PC-3 (cell line): Measurements from ENCODE around the gene OR5K3. TPM values are rescaled to one million over a fixed set of nuclear protein-coding genes. Genes with fewer than 3 reads are reported as not detected.
A peak's percentile ranks its signal among the peaks of the same experiment; 100 is the strongest.

ENCODE experiments used
- ATAC-seq: fragments of 200-7000 bp; cut with Tn5 transposase; 2 replicates; pipeline ENCODE4 v1.9.1; 2020; ENCODE audit warnings: mild to moderate bottlenecking, moderate library complexity
- BruUV-seq: library from RNA; stranded (reverse); fragments of 400-500 nt; replicated peaks from 2 replicates; lab custom pipeline; 2021; lab: Mats Ljungman, UMichigan
- CTCF ChIA-PET: fragments of 300-600 bp; sonication (Branson Sonifier 250); formaldehyde crosslinking; loops from one replicate; lab custom pipeline; 2022; ENCODE audit warnings: antibody characterized with exemption; lab: Charles Lee
- POLR2A ChIA-PET: fragments of 300-600 bp; sonication (Branson Sonifier 250); formaldehyde crosslinking; loops from one replicate; lab custom pipeline; 2022; ENCODE audit warnings: antibody characterized with exemption; ENCODE audit not compliant: unreplicated experiment; lab: Charles Lee
- DNase-seq: peaks from one replicate; pipeline ENCODE4 v3.0.0-alpha.2; 2015
- H2AFZ ChIP-seq: fragments of 300-600 bp; sonication (generic); 2 replicates; pipeline ENCODE4 v1.6.0; 2016; ENCODE audit warnings: antibody characterized with exemption, low read length
- H3F3A ChIP-seq: fragments of 300-600 bp; sonication (generic); one replicate; pipeline ENCODE4 v1.6.0; 2017; ENCODE audit warnings: antibody characterized with exemption, low read length, control low read depth, mild to moderate bottlenecking; ENCODE audit not compliant: unreplicated experiment
- H3K27ac ChIP-seq: fragments of 300-600 bp; sonication (generic); 2 replicates; pipeline ENCODE4 v1.5.1; 2016; ENCODE audit warnings: mild to moderate bottlenecking, low read length
- H3K27me3 ChIP-seq: fragments of 300-600 bp; sonication (generic); 2 replicates; pipeline ENCODE4 v1.6.1; 2016; ENCODE audit warnings: low read length, mixed read lengths
- H3K36me3 ChIP-seq: fragments of 300-600 bp; sonication (generic); 2 replicates; pipeline ENCODE4 v1.6.1; 2016; ENCODE audit warnings: low read depth, mixed run types, low read length, mixed read lengths
- H3K4me1 ChIP-seq: fragments of 300-600 bp; sonication (generic); 2 replicates; pipeline ENCODE4 v1.5.1; 2016; ENCODE audit warnings: low read length; ENCODE audit not compliant: insufficient read depth
- H3K4me2 ChIP-seq: fragments of 300-600 bp; sonication (generic); 2 replicates; pipeline ENCODE4 v1.6.0; 2016; ENCODE audit warnings: low read length
- H3K4me3 ChIP-seq: fragments of 300-600 bp; sonication (generic); 2 replicates; pipeline ENCODE4 v1.5.1; 2016; ENCODE audit warnings: mild to moderate bottlenecking, low read length, mixed read lengths
- H3K79me2 ChIP-seq: fragments of 300-600 bp; sonication (generic); 2 replicates; pipeline ENCODE4 v1.6.1; 2017; ENCODE audit warnings: low read length, mixed read lengths
- H3K9ac ChIP-seq: fragments of 300-600 bp; sonication (generic); 2 replicates; pipeline ENCODE4 v1.6.0; 2016; ENCODE audit warnings: mild to moderate bottlenecking, low read length
- H3K9me2 ChIP-seq: fragments of 300-600 bp; sonication (generic); replicated peaks from 2 replicates; pipeline ENCODE4 v1.6.1; 2016; ENCODE audit warnings: mixed run types, low read length, mixed read lengths
- H3K9me3 ChIP-seq: fragments of 300-600 bp; sonication (generic); 2 replicates; pipeline ENCODE4 v1.6.1; 2016; ENCODE audit warnings: low read length, mixed read lengths
- H4K20me1 ChIP-seq: fragments of 300-600 bp; sonication (generic); 2 replicates; pipeline ENCODE4 v1.6.1; 2016; ENCODE audit warnings: low read length, mixed read lengths
- EZH2 ChIP-seq: fragments of 300-600 bp; sonication (generic); IDR thresholded peaks from one replicate; pipeline ENCODE4 v1.6.1; 2017; ENCODE audit warnings: antibody characterized with exemption, mild to moderate bottlenecking, low read length; ENCODE audit not compliant: unreplicated experiment
- EZH2phosphoT487 ChIP-seq: fragments of 300-600 bp; sonication (generic); IDR thresholded peaks from 2 replicates; pipeline ENCODE4 v1.6.1; 2018; ENCODE audit warnings: mild to moderate bottlenecking, antibody characterized with exemption, low read length, borderline replicate concordance
- intact Hi-C: fragments of 100-400 bp; cut with micrococcal nuclease; formaldehyde crosslinking; loops from 2 replicates; pipeline ENCODE4 v1.9.0; 2023
- total RNA-seq: library from RNA; depleted of rRNA; stranded (reverse); fragments of >200 nt; gene quantifications from 2 replicates; pipeline ENCODE4 v1.2.3, GENCODE V29; 2014
- TF ChIP-seq, protein P1 (sequence below): fragments of 300-600 bp; sonication (generic); conservative IDR thresholded peaks from 2 replicates; pipeline ENCODE4 v1.5.1; 2017; ENCODE audit warnings: antibody characterized with exemption, low read depth, mild to moderate bottlenecking, low read length

Gene OR5K3
- total RNA-seq, 1 experiment from 2014 or later, result not detected

DNA sequence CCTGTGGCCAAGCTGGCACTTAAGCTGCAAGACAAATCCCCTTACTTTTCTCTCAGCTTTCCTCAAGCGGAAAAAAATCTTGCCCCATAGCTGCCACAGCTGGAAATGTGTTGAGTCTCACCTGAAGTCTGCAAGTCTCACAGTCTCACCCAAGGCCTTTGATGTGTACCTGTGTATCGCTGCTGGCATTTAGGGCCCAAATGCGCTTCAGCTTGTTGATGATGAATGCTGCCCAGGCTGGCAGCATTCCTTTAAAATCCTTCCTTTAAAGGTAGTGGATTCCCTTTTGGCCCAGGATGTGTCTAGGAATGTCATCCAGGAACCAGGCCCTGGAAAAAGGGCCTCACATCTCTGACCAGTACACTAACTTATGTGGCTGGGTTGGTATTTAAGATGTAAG, 29.8 kb upstream of the OR5K3 start:
- Histone ChIP-seq H3K4me1 (no peaks in the 10 kb centered on the region), H3K9me3 (no peaks in the 10 kb centered on the region), H3K9me2 (no peaks in the 10 kb centered on the region), H3K27me3 (peaks cover 5% of the 10 kb centered on the region), H3K36me3 (no peaks in the 10 kb centered on the region), H3K4me3 (no peak overlapping the region), H3K79me2 (no peaks in the 10 kb centered on the region), H3K9ac (no peak overlapping the region), H3K27ac (no peak overlapping the region), H3K4me2 (no peak overlapping the region), H3F3A (no peaks in the 10 kb centered on the region), H2AFZ (no peak overlapping the region), H4K20me1 (no peaks in the 10 kb centered on the region)
- BruUV-seq, result no TSS peak
- no peak for ATAC-seq
- ChIA-PET POLR2A (no interaction called here), CTCF (no interaction called here)
- TF ChIP-seq EZH2, result no peak
- TF ChIP-seq, protein P1, sequence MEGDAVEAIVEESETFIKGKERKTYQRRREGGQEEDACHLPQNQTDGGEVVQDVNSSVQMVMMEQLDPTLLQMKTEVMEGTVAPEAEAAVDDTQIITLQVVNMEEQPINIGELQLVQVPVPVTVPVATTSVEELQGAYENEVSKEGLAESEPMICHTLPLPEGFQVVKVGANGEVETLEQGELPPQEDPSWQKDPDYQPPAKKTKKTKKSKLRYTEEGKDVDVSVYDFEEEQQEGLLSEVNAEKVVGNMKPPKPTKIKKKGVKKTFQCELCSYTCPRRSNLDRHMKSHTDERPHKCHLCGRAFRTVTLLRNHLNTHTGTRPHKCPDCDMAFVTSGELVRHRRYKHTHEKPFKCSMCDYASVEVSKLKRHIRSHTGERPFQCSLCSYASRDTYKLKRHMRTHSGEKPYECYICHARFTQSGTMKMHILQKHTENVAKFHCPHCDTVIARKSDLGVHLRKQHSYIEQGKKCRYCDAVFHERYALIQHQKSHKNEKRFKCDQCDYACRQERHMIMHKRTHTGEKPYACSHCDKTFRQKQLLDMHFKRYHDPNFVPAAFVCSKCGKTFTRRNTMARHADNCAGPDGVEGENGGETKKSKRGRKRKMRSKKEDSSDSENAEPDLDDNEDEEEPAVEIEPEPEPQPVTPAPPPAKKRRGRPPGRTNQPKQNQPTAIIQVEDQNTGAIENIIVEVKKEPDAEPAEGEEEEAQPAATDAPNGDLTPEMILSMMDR, result no peak
- no peak for TF ChIP-seq EZH2phosphoT487
- no peak for DNase-seq
- intact Hi-C loops, result loop anchor here (1.0 kb wide), 1 partner anchor 213 kb away; no protein-coding TSS in a partner anchor

DNA sequence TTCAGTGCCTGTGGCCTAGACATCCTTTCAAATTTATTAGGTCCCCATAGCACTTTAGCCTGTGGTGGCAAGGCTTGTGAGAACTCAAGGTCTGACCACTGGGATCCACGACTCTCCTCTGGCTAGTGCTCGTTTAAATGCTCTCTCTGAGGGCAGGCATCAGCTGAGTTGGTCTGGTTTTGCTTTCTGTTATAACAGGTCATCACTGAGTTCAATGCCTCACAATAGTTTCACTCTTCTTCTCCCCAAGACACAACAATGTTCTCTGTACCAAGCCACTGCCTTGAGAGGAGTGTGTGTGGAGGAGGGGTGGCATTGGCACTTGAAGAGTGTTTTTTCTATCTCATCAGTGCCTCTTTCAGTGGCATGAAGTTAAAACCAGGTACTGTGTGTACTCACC, 29.2 kb upstream of the OR5K3 start:
- intact Hi-C loops, result no loop called here
- ChIA-PET POLR2A (no interaction called here), CTCF (no interaction called here)
- H3F3A ChIP-seq, result no peaks in the 10 kb centered on the region
- peaks cover 5% of the 10 kb centered on the region for H3K27me3 ChIP-seq
- no peaks in the 10 kb centered on the region for H3K9me2 ChIP-seq
- no peak overlapping the region for H3K27ac ChIP-seq
- BruUV-seq, result no TSS peak
- H3K4me2 ChIP-seq, result no peak overlapping the region
- no peak overlapping the region for H2AFZ ChIP-seq
- TF ChIP-seq EZH2, result no peak
- TF ChIP-seq, protein P1, result no peak
- TF ChIP-seq EZH2phosphoT487, result no peak
- H3K4me1 ChIP-seq, result no peaks in the 10 kb centered on the region
- H4K20me1 ChIP-seq, result no peaks in the 10 kb centered on the region
- no peak overlapping the region for H3K4me3 ChIP-seq
- no peaks in the 10 kb centered on the region for H3K9me3 ChIP-seq
- DNase-seq, result no peak
- H3K36me3 ChIP-seq, result no peaks in the 10 kb centered on the region
- ATAC-seq, result no peak
- no peaks in the 10 kb centered on the region for H3K79me2 ChIP-seq
- no peak overlapping the region for H3K9ac ChIP-seq

DNA sequence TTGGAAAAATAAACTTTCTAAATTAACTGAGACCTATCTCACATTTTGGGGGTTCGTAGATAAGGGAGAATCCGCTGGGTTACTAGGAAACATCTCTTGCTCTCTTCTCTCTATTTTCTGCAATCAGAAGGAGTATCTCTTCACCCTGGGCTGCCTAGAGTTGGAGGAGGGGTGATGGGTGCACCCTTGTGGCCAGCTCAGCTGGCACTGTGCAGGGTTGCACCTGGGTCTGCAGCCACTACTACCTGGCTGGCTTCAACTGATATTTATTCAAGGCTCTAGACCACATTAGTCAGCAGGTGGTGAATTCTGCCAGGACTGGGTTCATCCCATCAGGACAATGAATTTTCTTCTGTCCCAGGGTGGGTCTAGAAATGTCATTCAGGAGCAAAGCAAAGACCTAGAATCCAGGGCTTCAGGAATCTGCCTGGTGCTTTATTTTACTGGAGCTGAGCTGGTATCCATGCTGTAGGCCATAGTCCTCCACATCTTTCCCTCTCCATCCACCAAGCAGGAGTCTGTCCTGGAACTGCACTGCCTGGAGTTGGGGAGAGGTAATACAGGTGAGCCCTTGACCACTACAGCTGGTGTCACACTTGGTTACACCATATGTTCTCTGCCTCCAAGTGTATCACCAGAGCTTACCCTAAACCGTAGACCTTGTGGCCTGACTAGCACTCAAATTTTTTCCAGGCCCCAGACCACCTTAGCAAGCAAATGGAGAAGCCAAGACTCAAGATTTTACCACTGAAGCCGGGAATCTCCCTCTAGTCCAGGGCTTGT, 22.8 kb upstream of the OR5K3 start:
- H4K20me1 ChIP-seq, result no peaks in the 10 kb centered on the region
- H2AFZ ChIP-seq, result no peak overlapping the region
- no peak overlapping the region for H3K4me3 ChIP-seq
- no peaks in the 10 kb centered on the region for H3K9me2 ChIP-seq
- no peaks in the 10 kb centered on the region for H3K79me2 ChIP-seq
- no peak overlapping the region for H3K9ac ChIP-seq
- intact Hi-C loops, result no loop called here
- ChIA-PET POLR2A (no interaction called here), CTCF (no interaction called here)
- H3K9me3 ChIP-seq, result no peaks in the 10 kb centered on the region
- H3K27me3 ChIP-seq, result peaks cover 8% of the 10 kb centered on the region; the same call in 1 of the 2 replicates
- no TSS peak for BruUV-seq
- ATAC-seq, result 0 out of 2 replicates have a peak, but pooled peaks have one; percentile 13
- peak; percentile 27 for DNase-seq
- no peak for TF ChIP-seq EZH2phosphoT487
- TF ChIP-seq, protein P1, result peak; percentile 20; the same call in 1 of the 2 replicates
- no peak overlapping the region for H3K27ac ChIP-seq
- H3K36me3 ChIP-seq, result no peaks in the 10 kb centered on the region
- H3K4me2 ChIP-seq, result no peak overlapping the region
- H3F3A ChIP-seq, result no peaks in the 10 kb centered on the region
- no peaks in the 10 kb centered on the region for H3K4me1 ChIP-seq
